K562 (cell line): Measurements from ENCODE around the gene LSM4. TPM values are rescaled to one million over a fixed set of nuclear protein-coding genes. Genes with fewer than 3 reads are reported as not detected.

Experiments
- ATAC-seq: fragments of 200-7000 bp; cut with Tn5 transposase; 3 replicates; pipeline ENCODE4 v1.9.1; 2020; ENCODE audit warnings: moderate library complexity
- BruUV-seq: library from RNA; stranded (reverse); fragments of 400-500 nt; replicated peaks from 2 replicates; lab custom pipeline; 2021; lab: Mats Ljungman, UMichigan
- CTCF ChIA-PET: fragments of 300-600 bp; formaldehyde crosslinking; extraction: SDS; loops from one replicate; lab custom pipeline; 2021; ENCODE audit warnings: low intra/inter-chr PET ratio; lab: Yijun Ruan, JAX
- POLR2A ChIA-PET: fragments of 300-600, 350-650 bp; sonication (Branson Sonifier 250); formaldehyde crosslinking; extraction: SDS; loops from one replicate; lab custom pipeline; 2021; ENCODE audit warnings: antibody characterized with exemption, inconsistent platforms; lab: Yijun Ruan, JAX
- DNase-seq, 4 experiments: peaks; one replicate each; pipeline versions ENCODE4 v3.0.0 to v3.0.0-alpha.2; 2011 to 2018; ENCODE audit warnings: low spot score in 3 of 4, mixed read lengths in 3 of 4; ENCODE audit errors: extremely low read depth in 1 of 4
- FAIRE-seq: peaks from 2 replicates; lab custom pipeline; 2011; peaks lifted over from hg19 to GRCh38; lab: Jason Lieb, UNC
- H2AFZ ChIP-seq: 2 replicates; pipeline ENCODE4 v1.6.0; 2011; ENCODE audit warnings: low read depth, low read length, control low read depth, inconsistent platforms
- H3K27ac ChIP-seq: fragments of 200-600 bp; 3 replicates; pipeline ENCODE4 v1.8.0; 2011; ENCODE audit warnings: low read depth, mild to moderate bottlenecking, control low read depth, inconsistent platforms, low read length, moderate library complexity, mixed read lengths; ENCODE audit errors: extremely low read depth
- H3K27me3 ChIP-seq, 2 experiments: fragments of 300-600 bp in 1 of 2; 2 replicates in 1 of 2; 3 replicates in 1 of 2; pipeline versions ENCODE4 v1.6.0 to v1.8.0; 2011; ENCODE audit warnings: inconsistent platforms in 2 of 2, low read length in 2 of 2, mild to moderate bottlenecking in 1 of 2, mixed read lengths in 1 of 2, moderate library complexity in 1 of 2; ENCODE audit not compliant: control insufficient read depth in 2 of 2, insufficient read depth in 2 of 2
- H3K36me3 ChIP-seq: fragments of 300-600 bp; 3 replicates; pipeline ENCODE4 v1.8.0; 2011; ENCODE audit warnings: mild to moderate bottlenecking, low read length, inconsistent platforms; ENCODE audit not compliant: control insufficient read depth, insufficient read depth
- H3K4me1 ChIP-seq, 2 experiments: fragments of 200-600 bp in 1 of 2; replicated peaks in 1 of 2; 2 replicates in 1 of 2; 3 replicates in 1 of 2; pipeline versions ENCODE4 v1.5.1 to v1.8.0; 2011; ENCODE audit warnings: inconsistent platforms in 2 of 2, low read length in 2 of 2, mild to moderate bottlenecking in 1 of 2, mixed read lengths in 1 of 2, moderate library complexity in 1 of 2; ENCODE audit not compliant: control insufficient read depth in 2 of 2, insufficient read depth in 2 of 2
- H3K4me2 ChIP-seq: 2 replicates; pipeline ENCODE4 v1.6.1; 2011; ENCODE audit warnings: low read length, control low read depth, inconsistent platforms, mixed read lengths; ENCODE audit not compliant: insufficient read depth
- H3K4me3 ChIP-seq: fragments of 200-600 bp; sonication (generic), shearing (Covaris generic); 2 replicates; pipeline ENCODE4 v1.5.1; 2016; ENCODE audit warnings: control low read depth, inconsistent platforms
- H3K79me2 ChIP-seq: fragments of 200-600 bp; 3 replicates; pipeline ENCODE4 v1.8.0; 2011; ENCODE audit warnings: low read length, inconsistent platforms; ENCODE audit not compliant: control insufficient read depth, insufficient read depth
- H3K9ac ChIP-seq, 2 experiments: 2 replicates each; pipeline versions ENCODE4 v1.6.0 to v1.6.1; 2011; ENCODE audit warnings: low read depth in 2 of 2, low read length in 2 of 2, control low read depth in 1 of 2, inconsistent platforms in 1 of 2, mild to moderate bottlenecking in 1 of 2, mixed read lengths in 1 of 2; ENCODE audit not compliant: insufficient read depth in 1 of 2
- H3K9me1 ChIP-seq: one replicate; pipeline ENCODE4 v1.6.0; 2011; ENCODE audit warnings: inconsistent platforms, mild to moderate bottlenecking, low read length, moderate library complexity; ENCODE audit not compliant: control insufficient read depth, insufficient read depth
- H3K9me3 ChIP-seq: replicated peaks from 2 replicates; pipeline ENCODE4 v1.5.1; 2011; ENCODE audit warnings: low read depth, low read length, inconsistent platforms; ENCODE audit not compliant: control insufficient read depth, insufficient read depth
- H4K20me1 ChIP-seq: replicated peaks from 2 replicates; pipeline ENCODE4 v1.6.1; 2011; ENCODE audit warnings: low read length, inconsistent platforms, mixed read lengths; ENCODE audit not compliant: control insufficient read depth, insufficient read depth
- NFRKB ChIP-seq: fragments of 450-650 bp; IDR thresholded peaks from 2 replicates; pipeline ENCODE4 v1.6.1; 2016; ENCODE audit warnings: low read depth
- SREBF1 ChIP-seq: fragments of 150-350 bp; IDR thresholded peaks from 2 replicates; pipeline ENCODE4 v1.6.1; 2014; ENCODE audit warnings: antibody characterized with exemption, low read depth, low read length, borderline replicate concordance
- ZC3H11A ChIP-seq: IDR thresholded peaks from 2 replicates; pipeline ENCODE4 v1.6.1; 2012; ENCODE audit warnings: low read depth, low read length, improper control_type of control experiment
- ZNF232 ChIP-seq: sonication (generic); formaldehyde crosslinking; IDR thresholded peaks from 2 replicates; pipeline ENCODE4 v1.8.0; 2022; ENCODE audit warnings: mild to moderate bottlenecking, missing genetic modification reagents
- ZNF57 ChIP-seq: fragments of 450-650 bp; formaldehyde crosslinking; IDR thresholded peaks from 2 replicates; pipeline ENCODE4 v1.4.0; 2020; ENCODE audit warnings: mild to moderate bottlenecking, moderate library complexity
- ZSCAN32 ChIP-seq: fragments of 450-650 bp; formaldehyde crosslinking; IDR thresholded peaks from 2 replicates; pipeline ENCODE4 v1.4.0; 2020; ENCODE audit warnings: mild to moderate bottlenecking, moderate library complexity
- WGBS: fragments of 100-300 bp; shearing (Covaris generic); methylation state at CpG from one replicate; pipeline ENCODE4 v1.1.6; 2016; ENCODE audit warnings: low coverage, mixed read lengths; ENCODE audit not compliant: insufficient coverage; ENCODE audit errors: missing lambda C conversion rate; 5-methylcytosine and 5-hydroxymethylcytosine counted together
- in situ Hi-C: fragments of 300-500 bp; cut with MboI; formaldehyde crosslinking; loops from 4 replicates; pipeline ENCODE4 v1.15.0; 2018; ENCODE audit warnings: inconsistent platforms, mixed read lengths
- intact Hi-C: fragments of 100-400 bp; cut with micrococcal nuclease; formaldehyde crosslinking; loops from 2 replicates; pipeline ENCODE4 v1.14.2; 2022
- polyA plus RNA-seq, 8 experiments: library from polyadenylated mRNA; depleted of rRNA in 4 of 8; stranded (reverse) in 5 of 8; unstranded in 3 of 8; fragments of >200 nt; fragmentation: Nextera tagmentation in 2 of 8; fragmentation: Illumina TruSeq in 1 of 8; extraction: Ambion mirVana in 2 of 8; extraction: Trizol in 1 of 8; gene quantifications; 2 replicates each; pipeline versions ENCODE4 v1.2.1 to v1.2.3, GENCODE V29; 2011 to 2014; ENCODE audit warnings: inconsistent platforms in 1 of 8, missing spikeins in 1 of 8
- total RNA-seq, 7 experiments: library from RNA; depleted of rRNA in 6 of 7; stranded (reverse); fragments of >200 nt in 6 of 7; fragmentation: Illumina TruSeq in 2 of 7; extraction: Trizol in 2 of 7; gene quantifications; 2 replicates each; pipeline versions ENCODE4 v1.2.1 to v1.2.3, GENCODE V29; 2011 to 2021; ENCODE audit warnings: low replicate concordance in 1 of 7
- TF ChIP-seq, protein P1 (sequence below): sonication (generic); formaldehyde crosslinking; IDR thresholded peaks from 2 replicates; pipeline ENCODE4 v1.8.0; 2022; ENCODE audit warnings: mild to moderate bottlenecking, missing genetic modification reagents
- TF ChIP-seq, protein P2 (sequence below): fragments of 250-450 bp; sonication (Bioruptor Pico); IDR thresholded peaks from 2 replicates; pipeline ENCODE4 v1.8.0; 2022; ENCODE audit warnings: moderate library complexity, mild to moderate bottlenecking, inconsistent platforms
- TF ChIP-seq, protein P3 (sequence below): conservative IDR thresholded peaks from 2 replicates; pipeline ENCODE4 v1.6.1; 2011; ENCODE audit warnings: low read depth, mild to moderate bottlenecking, low read length; ENCODE audit not compliant: control insufficient read depth
- TF ChIP-seq, protein P4 (sequence below): fragments of 450-650 bp; conservative IDR thresholded peaks from 2 replicates; pipeline ENCODE4 v1.6.1; 2016; ENCODE audit warnings: missing genetic modification characterization, low read depth, mild to moderate bottlenecking, control low read depth, missing compliant biosample characterization
- TF ChIP-seq, protein P5 (sequence below), 2 experiments: fragments of 450-650 bp; conservative IDR thresholded peaks; 2 replicates each; pipeline ENCODE4 v1.6.1; 2017; ENCODE audit warnings: mild to moderate bottlenecking in 2 of 2, moderate library complexity in 2 of 2

LSM4 gene
- total and polyA plus RNA-seq, 9 of the 15 experiments (the other 6 are each of a cell fraction or from before 2014, with no cell fraction given), result 11.9 to 763 (median 202) TPM

DNA sequence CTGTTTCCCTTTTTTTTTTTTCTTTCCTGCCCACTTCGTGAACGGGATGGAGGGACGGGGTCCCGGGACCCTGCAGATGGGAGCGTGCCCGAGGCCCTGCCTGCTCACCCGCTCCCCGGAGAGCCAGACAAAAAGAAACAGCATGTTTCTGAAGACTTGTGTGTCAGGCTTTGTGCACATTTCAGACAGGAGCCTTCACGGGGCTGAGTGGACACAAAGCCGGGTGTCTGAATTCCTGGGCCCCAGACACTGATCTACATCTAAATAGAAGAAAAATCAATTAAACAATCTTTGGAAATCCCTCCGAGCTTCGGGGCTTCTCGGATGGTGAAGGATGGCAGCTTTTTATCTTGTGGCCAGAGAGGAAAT lies 21.7 kb upstream of the LSM4 start:
- Histone ChIP-seq H3K79me2 (peaks cover 29% of the 10 kb centered on the region), H3K9me1 (no peaks in the 10 kb centered on the region), H3K4me3 (no peak overlapping the region), H3K27me3 (no peaks in the 10 kb centered on the region), H3K4me1 (peaks cover 9 to 36% of the 10 kb centered on the region in 2 experiments; a peak in 4 of 5 replicates), H2AFZ (no peak overlapping the region), H3K27ac (no peak overlapping the region), H3K36me3 (peaks cover 49% of the 10 kb centered on the region), H3K9me3 (no peaks in the 10 kb centered on the region), H3K9ac (peak overlapping the region in 1 of 2 experiments; percentile 22; a peak in 1 of 4 replicates), H3K4me2 (no peak overlapping the region), H4K20me1 (no peaks in the 10 kb centered on the region)
- no TSS peak for BruUV-seq
- DNase-seq (no peak), FAIRE-seq (no peak), ATAC-seq (no peak)
- 81% methylated on average over 11 of the region's 13 CpGs for WGBS
- intact Hi-C loops (no loop called here), in situ Hi-C loops (loop anchor here (5.0 kb wide), 1 partner anchor 63 kb away; no protein-coding TSS in a partner anchor)
- CTCF ChIA-PET, result no interaction called here
- TF ChIP-seq SREBF1 (no peak), NFRKB (no peak), ZSCAN32 (no peak), ZNF57 (CRISPR knock-in tag) (no peak), ZNF232 (CRISPR knock-in tag) (no peak), ZC3H11A (no peak)
- TF ChIP-seq, protein P1, sequence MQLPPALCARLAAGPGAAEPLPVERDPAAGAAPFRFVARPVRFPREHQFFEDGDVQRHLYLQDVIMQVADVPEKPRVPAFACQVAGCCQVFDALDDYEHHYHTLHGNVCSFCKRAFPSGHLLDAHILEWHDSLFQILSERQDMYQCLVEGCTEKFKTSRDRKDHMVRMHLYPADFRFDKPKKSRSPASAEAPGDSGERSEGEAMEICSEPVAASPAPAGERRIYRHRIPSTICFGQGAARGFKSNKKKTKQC (CRISPR knock-in tag), result no peak
- TF ChIP-seq, protein P2, sequence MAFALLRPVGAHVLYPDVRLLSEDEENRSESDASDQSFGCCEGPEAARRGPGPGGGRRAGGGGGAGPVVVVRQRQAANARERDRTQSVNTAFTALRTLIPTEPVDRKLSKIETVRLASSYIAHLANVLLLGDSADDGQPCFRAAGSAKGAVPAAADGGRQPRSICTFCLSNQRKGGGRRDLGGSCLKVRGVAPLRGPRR (CRISPR knock-in tag), result no peak
- TF ChIP-seq, protein P3, sequence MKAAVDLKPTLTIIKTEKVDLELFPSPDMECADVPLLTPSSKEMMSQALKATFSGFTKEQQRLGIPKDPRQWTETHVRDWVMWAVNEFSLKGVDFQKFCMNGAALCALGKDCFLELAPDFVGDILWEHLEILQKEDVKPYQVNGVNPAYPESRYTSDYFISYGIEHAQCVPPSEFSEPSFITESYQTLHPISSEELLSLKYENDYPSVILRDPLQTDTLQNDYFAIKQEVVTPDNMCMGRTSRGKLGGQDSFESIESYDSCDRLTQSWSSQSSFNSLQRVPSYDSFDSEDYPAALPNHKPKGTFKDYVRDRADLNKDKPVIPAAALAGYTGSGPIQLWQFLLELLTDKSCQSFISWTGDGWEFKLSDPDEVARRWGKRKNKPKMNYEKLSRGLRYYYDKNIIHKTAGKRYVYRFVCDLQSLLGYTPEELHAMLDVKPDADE, result no peak
- TF ChIP-seq, protein P4, sequence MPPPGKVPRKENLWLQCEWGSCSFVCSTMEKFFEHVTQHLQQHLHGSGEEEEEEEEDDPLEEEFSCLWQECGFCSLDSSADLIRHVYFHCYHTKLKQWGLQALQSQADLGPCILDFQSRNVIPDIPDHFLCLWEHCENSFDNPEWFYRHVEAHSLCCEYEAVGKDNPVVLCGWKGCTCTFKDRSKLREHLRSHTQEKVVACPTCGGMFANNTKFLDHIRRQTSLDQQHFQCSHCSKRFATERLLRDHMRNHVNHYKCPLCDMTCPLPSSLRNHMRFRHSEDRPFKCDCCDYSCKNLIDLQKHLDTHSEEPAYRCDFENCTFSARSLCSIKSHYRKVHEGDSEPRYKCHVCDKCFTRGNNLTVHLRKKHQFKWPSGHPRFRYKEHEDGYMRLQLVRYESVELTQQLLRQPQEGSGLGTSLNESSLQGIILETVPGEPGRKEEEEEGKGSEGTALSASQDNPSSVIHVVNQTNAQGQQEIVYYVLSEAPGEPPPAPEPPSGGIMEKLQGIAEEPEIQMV (tag), result no peak
- TF ChIP-seq, protein P5, sequence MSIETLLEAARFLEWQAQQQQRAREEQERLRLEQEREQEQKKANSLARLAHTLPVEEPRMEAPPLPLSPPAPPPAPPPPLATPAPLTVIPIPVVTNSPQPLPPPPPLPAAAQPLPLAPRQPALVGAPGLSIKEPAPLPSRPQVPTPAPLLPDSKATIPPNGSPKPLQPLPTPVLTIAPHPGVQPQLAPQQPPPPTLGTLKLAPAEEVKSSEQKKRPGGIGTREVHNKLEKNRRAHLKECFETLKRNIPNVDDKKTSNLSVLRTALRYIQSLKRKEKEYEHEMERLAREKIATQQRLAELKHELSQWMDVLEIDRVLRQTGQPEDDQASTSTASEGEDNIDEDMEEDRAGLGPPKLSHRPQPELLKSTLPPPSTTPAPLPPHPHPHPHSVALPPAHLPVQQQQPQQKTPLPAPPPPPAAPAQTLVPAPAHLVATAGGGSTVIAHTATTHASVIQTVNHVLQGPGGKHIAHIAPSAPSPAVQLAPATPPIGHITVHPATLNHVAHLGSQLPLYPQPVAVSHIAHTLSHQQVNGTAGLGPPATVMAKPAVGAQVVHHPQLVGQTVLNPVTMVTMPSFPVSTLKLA (conservative IDR thresholded peaks at IDR 0.05), result no peak
- POLR2A ChIA-PET, result interaction anchor here (1.0 to 1.4 kb wide), 4 partner anchors 41 to 46 kb away, joined by 3 to 5 read pairs (median 3); partner anchors contain the start of gene GDF15
